HG03558 (cell line): ENCODE results near the gene SLC25A38.
A peak's percentile ranks its signal among the peaks of the same experiment; 100 is the strongest.

Source experiments
- ATAC-seq: cut with Tn5 transposase; IDR thresholded peaks from one replicate; pipeline ENCODE4 v1.9.1; 2021; ENCODE audit warnings: moderate number of reproducible peaks; ENCODE audit not compliant: unreplicated experiment; ENCODE audit errors: extremely low read depth

SLC25A38 gene

GRCh38 chr3:39372833-39373232 is 10.3 kb upstream of the SLC25A38 start:
- no peak for ATAC-seq

GRCh38 chr3:39376959-39377634 is 6.1 kb upstream of the SLC25A38 start:
- ATAC-seq: no peak

GRCh38 chr3:39378088-39378487 is 5.1 kb upstream of the SLC25A38 start:
- no peak for ATAC-seq

DNA sequence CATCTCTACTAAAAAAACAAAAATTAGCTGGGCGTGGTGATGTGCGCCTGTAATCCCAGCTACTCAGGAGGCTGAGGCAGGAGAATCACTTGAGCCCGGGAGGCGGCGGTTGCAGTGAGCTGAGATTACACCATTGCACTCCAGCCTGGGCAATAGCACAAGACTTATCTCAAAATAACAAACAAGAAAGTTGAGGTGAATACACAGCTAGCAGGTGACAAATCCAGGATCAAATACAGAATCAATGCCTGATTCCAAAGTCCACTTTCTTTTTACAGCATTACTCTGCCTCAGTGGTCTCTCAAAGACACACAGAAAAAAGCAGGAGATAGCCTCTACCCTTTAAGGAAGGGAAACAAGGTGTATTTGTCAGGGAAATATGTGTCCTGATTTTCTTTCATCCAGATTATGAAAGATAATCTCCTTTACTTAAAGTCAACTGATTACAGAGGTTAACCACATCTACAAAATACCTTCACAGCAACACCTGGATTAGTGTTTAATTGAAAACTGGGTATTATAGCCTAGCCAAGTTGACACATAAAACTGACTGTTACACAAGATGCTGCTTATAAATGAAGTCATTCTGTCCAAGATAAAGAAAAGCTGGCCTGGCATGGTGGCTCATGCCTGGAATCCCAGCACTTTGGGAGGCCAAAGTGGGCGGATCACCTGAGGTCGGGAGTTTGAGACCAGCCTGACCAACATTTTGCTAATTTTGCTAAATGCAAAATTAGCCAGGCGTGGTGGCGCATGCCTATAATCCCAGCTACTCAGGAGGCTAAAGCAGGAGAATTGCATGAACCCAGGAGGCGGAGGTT is 4.0 kb upstream of the SLC25A38 start:
- no peak for ATAC-seq

- no peak for ATAC-seq
These were observed 3.4 kb upstream of the SLC25A38 start for GRCh38 chr3:39379778-39380155.

DNA sequence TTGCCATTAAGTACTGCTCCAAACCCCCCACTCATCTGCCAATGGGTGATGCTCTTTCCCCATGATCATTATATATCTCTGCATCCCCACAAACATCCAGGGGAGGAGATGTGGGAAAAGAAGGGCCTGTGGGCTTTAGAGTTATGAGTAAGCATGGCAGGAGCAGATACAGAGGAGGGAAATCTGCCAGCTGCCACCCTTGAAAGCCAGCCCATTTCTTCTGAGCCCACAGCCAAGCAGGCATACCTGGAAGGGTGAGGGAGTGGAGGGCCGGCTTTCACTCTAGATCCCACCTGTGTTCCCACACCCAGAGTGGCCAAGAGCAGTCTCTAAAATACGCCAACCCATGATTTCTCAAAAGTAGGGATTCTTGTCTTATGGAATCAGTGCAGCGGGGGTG is 1.7 kb upstream of the SLC25A38 start:
- no peak for ATAC-seq

DNA sequence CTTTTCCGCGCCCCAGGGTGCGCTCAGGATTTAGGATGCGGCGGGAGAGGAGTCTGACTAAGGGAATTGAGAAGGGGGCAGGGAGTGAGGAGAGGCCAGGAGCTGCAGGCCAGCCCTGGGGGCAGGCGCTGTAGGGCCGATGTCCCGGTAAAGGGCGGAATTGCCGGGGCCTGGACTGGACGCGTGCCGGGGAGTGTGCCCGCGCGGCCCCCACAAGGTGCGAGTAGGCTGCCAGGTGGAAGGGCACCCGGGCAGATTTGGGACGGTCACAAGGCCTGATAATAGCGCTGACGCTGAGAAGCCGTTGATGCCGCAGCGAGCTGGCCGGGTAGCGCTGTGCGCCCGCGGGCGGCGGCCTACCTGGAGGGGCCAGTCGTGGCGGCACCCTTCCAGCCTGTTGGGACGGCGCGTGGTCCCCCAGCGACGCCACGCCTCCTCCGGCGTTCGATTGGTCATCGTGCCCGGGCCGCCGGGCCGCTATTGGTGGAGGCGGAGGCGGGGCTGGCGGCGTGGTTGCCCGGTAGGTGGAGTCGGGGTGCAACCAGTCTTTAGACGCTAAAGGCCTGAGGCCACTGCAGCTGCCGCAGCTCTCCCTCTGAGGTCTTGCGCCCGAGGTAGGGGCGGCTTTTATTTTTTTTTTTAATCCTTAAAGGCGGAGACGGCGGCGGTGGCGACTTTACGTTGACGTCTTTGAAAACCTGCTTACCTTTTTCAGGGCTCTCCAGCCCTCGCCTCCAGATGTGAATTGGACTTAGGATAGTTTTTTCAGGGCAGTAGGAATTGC is 903 bp downstream of the SLC25A38 start:
- peak; percentile 59 for ATAC-seq

DNA sequence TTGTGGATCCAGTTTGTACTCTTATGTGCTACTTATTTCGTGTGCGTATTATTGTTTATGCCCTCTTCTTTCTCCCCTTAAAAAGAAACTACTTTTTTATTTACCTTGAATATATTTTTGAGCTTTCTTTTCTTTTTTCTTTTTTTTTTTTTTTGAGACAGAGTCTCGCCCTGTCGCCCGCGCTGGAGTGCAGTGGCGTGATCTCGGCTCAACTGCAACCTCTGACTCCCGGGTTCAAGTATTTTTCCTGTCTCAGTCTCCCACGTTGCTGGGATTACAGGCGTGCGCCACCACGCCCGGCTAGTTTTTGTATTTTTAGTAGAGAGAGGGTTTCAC is 1.5 kb downstream of the SLC25A38 start:
- ATAC-seq: no peak

DNA sequence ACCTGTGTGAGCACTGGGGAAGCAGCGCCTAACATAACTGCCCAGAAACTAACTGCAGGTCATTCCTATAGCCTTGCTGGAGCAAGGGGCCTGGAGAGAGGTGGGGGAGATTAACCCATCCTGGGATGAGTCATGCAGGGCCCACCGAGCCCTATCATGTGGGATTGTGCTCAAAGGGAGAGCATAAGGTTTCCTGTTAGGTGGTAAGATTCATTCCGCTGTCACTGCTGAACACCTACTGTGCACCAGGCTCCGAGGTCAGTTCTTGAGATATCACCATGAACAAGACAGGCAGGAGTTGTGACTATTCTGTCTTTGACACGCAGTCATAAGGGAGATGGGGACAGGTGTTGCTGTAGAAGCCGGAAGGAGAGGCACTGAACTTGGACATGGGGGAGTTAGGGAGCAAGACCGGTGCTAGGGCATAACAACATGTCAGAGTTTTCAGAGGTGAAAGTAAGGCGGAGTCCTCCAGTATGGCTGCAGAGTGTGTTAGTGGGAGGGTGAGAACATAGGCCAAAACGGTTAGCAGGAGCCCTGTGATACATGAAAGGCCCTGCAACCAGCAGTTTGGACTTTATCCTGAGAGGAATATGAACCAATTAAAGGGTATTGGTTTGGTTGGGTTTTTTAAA is 2.4 kb downstream of the SLC25A38 start:
- ATAC-seq: no peak

DNA sequence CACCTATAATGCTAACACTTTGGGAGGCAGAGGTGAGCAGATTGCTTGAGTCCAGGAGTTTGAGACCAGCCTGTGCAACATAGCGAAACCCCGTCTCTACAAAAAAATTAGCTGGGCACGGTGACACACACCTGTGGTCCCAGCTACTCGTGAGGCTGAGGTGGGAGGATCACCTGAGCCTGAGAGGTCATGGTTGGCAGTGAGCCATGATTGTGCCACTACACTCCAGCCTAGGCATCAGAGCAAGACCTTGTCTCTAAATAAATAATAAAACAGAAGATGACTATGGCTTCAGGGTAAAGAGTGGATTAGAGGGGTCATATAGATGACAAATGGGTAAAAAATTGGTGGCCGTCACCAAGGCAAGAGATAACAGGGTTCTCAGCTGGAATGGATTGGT is 3.1 kb downstream of the SLC25A38 start:
- no peak for ATAC-seq

- no peak for ATAC-seq
These were observed 4.3 kb downstream of the SLC25A38 start for GRCh38 chr3:39387411-39387975.

DNA sequence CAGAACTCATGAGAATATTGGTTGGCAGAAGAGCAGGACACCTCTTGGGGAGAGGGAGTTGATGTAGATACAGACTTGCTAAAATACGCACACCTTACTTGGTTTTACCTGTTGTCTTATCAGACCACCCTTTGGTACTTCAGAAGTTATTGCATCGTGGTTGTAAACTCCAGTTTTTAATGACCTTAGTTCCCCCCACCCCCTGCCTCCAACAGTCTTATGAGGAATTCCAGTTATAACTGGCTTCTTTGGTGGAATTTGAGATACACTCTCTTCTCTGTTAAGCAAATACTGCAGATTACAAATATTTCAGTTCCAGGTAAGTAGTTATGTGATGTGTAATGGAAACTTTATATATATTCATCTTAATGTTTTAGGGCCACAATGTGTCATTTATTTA is 5.0 kb downstream of the SLC25A38 start:
- no peak for ATAC-seq

GRCh38 chr3:39388741-39389248 is 5.6 kb downstream of the SLC25A38 start:
- ATAC-seq: peak; percentile 61

DNA sequence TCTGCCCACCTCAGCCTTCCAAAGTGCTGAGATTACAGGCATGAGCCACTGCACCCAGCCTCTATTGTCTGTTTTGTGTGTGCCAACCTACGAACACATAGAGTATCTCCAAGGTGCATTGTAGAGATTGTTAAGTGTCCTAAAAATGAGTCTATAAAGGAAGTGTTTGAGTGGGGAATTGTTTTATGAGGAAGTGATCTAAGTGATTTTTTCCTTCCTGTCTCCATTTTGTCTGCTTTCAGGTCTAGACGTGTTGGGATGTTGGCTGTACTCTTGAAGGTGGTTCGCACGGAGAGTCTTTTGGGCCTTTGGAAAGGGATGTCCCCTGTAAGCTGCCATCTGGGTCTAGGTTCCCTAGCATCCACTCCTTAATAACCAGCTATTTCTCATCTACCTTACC is 7.0 kb downstream of the SLC25A38 start:
- ATAC-seq: no peak

GRCh38 chr3:39396690-39397089 is 13.5 kb downstream of the SLC25A38 start:
- ATAC-seq: no peak

GRCh38 chr3:39398700-39399099 is 15.5 kb downstream of the SLC25A38 start:
- ATAC-seq: no peak

DNA sequence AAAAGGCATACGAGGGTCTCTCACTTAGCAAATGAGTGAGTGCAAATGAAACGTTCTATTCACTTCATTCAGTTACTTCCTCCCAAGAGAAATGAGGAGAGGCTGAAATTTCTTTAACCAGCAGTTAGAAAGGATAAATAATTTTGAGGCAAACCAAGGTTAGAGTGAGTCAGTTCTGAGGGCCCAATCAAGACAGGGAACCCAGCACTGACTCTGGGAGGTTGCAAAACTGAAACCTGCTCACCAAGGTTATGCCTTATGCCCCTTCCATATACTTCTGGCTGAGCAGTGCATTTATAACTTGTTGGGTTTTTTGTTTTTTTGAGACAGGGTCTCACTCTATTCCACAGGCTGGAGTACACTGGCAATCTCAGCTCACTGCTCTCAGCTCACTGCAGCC is 18.8 kb downstream of the SLC25A38 start:
- ATAC-seq: no peak

GRCh38 chr3:39404943-39405686 is 21.9 kb downstream of the SLC25A38 start:
- no peak for ATAC-seq

- no peak for ATAC-seq
These were observed 22.7 kb downstream of the SLC25A38 start for GRCh38 chr3:39405687-39406367.
